Measurements from ENCODE around the gene UBE2L6.
"Not testable (repeated sequence)": the region's sequence is repeated elsewhere in the genome, so short reads cannot be mapped to it uniquely, and the experiment has no call there.

The UBE2L6 gene

GRCh38 chr11:57566005-57566904 is 1.2 kb downstream of the UBE2L6 start:
- peak; percentile 33 for DNase-seq

- no peak for DNase-seq
Measured at GRCh38 chr11:57562596-57562995, 4.9 kb downstream of the UBE2L6 start.

- DNase-seq, result no peak
Measured at GRCh38 chr11:57560146-57560545, 7.3 kb downstream of the UBE2L6 start.

GRCh38 chr11:57556041-57556440 is 11.4 kb downstream of the UBE2L6 start:
- DNase-seq, result no peak

DNA sequence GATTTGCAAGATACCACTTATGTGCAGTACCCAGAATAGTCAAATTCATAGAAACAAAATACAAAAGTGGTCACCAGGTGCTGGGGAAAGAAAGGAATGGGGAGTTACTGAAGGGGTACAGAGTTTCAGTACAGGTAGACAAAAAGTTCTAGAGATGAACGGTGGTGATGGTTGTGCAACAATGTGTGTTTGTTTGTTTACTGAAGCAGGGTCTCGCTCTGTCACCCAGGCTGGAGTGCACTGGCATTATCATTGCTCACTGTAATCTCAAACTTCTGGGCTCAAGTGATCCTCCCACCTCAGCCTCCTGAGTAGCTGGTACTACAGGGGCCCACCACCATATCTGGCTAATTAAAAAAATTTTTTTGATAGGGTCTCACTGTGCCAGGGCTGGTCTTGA is 12.1 kb downstream of the UBE2L6 start:
- no peak for DNase-seq

DNA sequence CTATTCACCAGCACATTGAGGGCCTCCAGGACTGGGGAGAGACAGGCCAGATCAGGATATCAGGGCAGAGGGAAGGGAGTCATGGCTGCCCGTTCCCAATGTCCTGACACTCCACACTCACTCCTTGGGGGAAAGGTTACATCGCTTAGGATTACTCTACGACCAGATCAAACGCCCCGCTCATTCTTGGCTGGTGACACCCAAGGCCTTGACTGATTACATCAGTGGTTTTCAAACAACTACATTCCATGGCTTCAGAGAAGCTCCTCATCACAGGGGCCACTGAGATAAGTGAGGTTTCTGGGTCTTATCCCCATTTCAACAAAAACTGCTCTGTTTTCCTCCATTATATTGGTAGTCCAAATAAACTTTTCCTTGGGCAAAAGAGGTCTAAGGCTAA is 15.0 kb downstream of the UBE2L6 start:
- DNase-seq, result no peak

GRCh38 chr11:57551941-57552340 is 15.5 kb downstream of the UBE2L6 start:
- no peak for DNase-seq

GRCh38 chr11:57549983-57550382 is 17.5 kb downstream of the UBE2L6 start:
- DNase-seq, result no peak

DNA sequence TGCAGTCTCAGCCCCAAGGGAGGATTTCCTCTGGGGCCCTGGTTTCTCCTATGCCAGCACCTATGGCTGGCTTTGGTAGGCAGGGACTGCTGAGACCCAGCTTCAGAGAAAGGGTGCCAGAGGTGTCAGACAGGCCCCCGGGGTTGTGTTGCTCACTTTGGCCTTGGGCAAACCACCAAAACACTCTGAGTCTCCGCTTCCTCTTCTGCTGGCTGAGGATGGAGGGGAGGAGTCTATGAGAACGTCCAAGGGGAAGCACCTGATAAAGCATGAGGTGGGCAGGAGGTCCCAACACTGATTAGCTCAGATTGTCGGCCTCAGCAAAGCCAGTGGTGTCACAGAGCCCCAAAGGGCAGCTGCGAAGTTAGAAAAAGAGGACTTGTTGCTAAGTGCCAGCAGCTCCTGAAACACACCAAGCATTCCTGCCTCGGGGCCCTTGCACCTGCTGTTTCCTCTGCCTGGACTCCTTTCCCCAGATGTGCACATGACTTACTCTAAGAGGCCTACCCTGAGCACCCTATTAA is 19.6 kb downstream of the UBE2L6 start:
- DNase-seq, result no peak

GRCh38 chr11:57546869-57547475 is 20.5 kb downstream of the UBE2L6 start:
- no peak for DNase-seq

- DNase-seq, result no peak
Measured at GRCh38 chr11:57546451-57546850, 21.0 kb downstream of the UBE2L6 start.

- no peak for DNase-seq
Measured at GRCh38 chr11:57545883-57546282, 21.6 kb downstream of the UBE2L6 start.

DNA sequence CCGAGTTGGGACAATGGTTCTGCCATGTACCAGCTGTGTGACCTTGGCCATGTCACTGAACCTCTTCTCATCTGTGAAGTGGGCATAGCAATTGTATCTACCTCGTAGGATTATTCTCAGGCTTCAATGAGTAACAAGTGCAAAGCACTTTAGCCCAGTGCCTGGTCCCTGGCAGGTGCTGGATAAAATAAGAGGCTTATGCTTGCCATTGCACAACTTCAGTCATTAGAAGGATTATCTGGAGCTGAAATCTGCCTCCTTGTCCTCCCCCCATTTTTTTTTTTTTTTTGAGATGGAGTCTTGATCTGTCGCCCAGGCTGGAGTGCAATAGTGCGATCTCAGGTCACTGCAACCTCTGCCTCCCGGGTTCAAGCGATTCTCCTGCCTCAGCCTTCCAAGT is 22.9 kb downstream of the UBE2L6 start:
- DNase-seq, result no peak

GRCh38 chr11:57543593-57543992 is 23.9 kb downstream of the UBE2L6 start:
- no peak for DNase-seq

GRCh38 chr11:57542582-57542981 is 24.9 kb downstream of the UBE2L6 start:
- DNase-seq, result no peak

DNA sequence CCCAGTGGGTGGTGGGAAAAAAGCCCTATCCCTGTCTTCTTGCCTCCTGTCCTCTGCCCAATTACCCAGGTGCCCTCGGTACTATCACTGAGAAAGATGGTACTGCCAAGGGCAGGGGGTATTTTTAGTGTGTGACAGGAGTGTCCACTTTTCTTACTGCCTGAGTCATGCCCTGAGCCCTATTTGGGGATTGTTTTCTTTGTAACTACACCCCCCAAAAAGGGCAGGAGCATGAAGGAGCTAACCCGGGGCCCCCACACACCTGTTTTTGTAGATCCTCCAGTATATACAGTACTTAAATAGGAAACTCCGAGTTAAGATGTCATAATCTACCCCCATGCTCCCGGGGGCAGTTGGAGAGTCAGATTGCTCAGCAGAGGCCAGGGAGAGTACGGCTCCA is 26.3 kb downstream of the UBE2L6 start:
- no peak for DNase-seq

- no peak for DNase-seq
Measured at GRCh38 chr11:57539342-57539741, 28.1 kb downstream of the UBE2L6 start.

DNA sequence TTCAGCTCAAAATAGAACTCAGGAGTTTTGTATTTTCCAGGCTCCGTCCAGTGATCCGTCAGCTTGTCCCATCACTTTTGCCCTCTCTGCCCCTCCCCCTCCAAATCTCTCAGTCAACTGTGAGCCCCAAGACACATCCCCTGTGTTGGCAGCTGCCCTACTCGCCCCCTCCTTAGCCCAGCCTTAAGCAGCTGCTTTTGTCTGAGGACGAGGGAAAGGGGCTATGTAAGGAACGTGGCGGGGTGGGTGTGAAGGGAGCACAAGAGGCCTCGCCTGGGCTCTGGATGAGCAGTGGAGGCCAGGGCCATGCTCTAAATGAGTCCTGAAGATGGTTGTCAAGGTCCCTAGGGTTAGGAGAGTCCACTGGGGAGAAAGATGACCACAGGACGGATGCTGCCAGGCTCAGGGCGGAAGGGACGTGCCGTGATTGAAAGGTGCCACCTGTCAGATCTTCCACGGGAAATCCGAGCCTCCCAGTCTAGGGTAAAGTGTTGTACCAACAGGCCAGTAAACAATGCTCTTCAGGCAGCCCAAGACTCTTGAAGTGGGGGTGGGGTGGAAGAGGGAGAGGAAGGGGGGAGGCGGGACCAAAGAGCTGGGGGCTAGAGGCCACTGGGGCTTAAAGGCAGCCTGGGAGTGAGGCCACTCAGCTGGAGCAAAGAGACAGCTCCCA is 30.4 kb downstream of the UBE2L6 start, which contains the start of gene SMTNL1:
TSS of gene SMTNL1 (plus strand) at position 649 of the 673 bp plus-strand sequence. CDS start 5,048 bp downstream, outside the sequence.
- DNase-seq, result no peak

GRCh38 chr11:57534449-57534848 is 33.0 kb downstream of the UBE2L6 start:
- DNase-seq, result not testable (repeated sequence)

GRCh38 chr11:57530596-57531507 is 36.6 kb downstream of the UBE2L6 start, which contains the start of gene TIMM10:
Gene TIMM10 (minus strand): TSS chr11:57530754. CDS start chr11:57530189, 565 bp downstream.
- peak; percentile 96 for DNase-seq

DNA sequence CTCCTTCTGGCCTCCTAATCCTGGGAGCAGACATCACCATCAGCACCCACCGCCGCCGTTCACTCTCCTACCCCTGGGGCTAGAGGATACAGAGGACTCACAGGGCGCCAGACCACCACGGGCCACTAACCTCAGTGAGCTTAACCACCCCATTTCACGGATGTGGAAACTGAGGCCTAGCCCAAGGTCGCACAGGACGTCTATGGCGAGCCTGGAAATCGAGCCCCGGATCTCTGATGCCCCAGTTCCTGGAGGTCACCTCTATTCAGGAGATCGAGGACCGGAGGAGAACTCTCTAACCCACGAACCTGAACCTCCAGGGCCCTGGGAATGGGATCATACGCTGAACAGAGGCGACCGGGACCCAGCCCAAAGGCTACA is 37.3 kb downstream of the UBE2L6 start:
- no peak for DNase-seq

- no peak for DNase-seq
Measured at GRCh38 chr11:57529012-57529411, 38.5 kb downstream of the UBE2L6 start.

Data from GDM1 (cell line).